Measurements from ENCODE around the gene ACER3. TPM values are rescaled to one million over a fixed set of nuclear protein-coding genes. Genes with fewer than 3 reads are reported as not detected.

The ACER3 gene
- total RNA-seq, 1 experiment from 2014 or later, result 31.0 TPM

GRCh38 chr11:77053217-77054015 lies 192.7 kb downstream of the ACER3 start:
- TF ChIP-seq, protein P1, sequence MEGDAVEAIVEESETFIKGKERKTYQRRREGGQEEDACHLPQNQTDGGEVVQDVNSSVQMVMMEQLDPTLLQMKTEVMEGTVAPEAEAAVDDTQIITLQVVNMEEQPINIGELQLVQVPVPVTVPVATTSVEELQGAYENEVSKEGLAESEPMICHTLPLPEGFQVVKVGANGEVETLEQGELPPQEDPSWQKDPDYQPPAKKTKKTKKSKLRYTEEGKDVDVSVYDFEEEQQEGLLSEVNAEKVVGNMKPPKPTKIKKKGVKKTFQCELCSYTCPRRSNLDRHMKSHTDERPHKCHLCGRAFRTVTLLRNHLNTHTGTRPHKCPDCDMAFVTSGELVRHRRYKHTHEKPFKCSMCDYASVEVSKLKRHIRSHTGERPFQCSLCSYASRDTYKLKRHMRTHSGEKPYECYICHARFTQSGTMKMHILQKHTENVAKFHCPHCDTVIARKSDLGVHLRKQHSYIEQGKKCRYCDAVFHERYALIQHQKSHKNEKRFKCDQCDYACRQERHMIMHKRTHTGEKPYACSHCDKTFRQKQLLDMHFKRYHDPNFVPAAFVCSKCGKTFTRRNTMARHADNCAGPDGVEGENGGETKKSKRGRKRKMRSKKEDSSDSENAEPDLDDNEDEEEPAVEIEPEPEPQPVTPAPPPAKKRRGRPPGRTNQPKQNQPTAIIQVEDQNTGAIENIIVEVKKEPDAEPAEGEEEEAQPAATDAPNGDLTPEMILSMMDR (conservative IDR thresholded peaks at IDR 0.05; ENCODE audit: low read depth, low read length), result no peak
- intact Hi-C loops (cut with micrococcal nuclease; ENCODE audit: unreplicated experiment), result no loop called here
- H3K9me3 ChIP-seq (ENCODE audit: low read depth, low read length, poor library complexity, severe bottlenecking), result peaks cover 9% of the 10 kb centered on the region
- no peak for DNase-seq (ENCODE audit: low spot score)
- ChIA-PET POLR2A (ENCODE audit: low non-redundant PET) (interaction anchor here (0.7 kb wide), 1 partner anchor 14 kb away, joined by 4 read pairs; the partner anchor contains the start of gene CAPN5), CTCF (no interaction called here)
- no peaks in the 10 kb centered on the region for H3K36me3 ChIP-seq (ENCODE audit: insufficient read depth, low read length, poor library complexity, severe bottlenecking)
- H3K27ac ChIP-seq (ENCODE audit: low read depth, low read length, poor library complexity, severe bottlenecking), result no peak overlapping the region
- H3K27me3 ChIP-seq (replicated peaks; ENCODE audit: insufficient read depth, low read depth, low read length, poor library complexity), result no peaks in the 10 kb centered on the region
- H3K4me1 ChIP-seq (ENCODE audit: insufficient read depth, low read length, poor library complexity, severe bottlenecking), result no peaks in the 10 kb centered on the region
- BruUV-seq (replicated peaks), result no TSS peak
- no peak overlapping the region for H3K4me3 ChIP-seq (ENCODE audit: low read depth, low read length, poor library complexity, severe bottlenecking)

GRCh38 chr11:77054084-77054483 lies 193.4 kb downstream of the ACER3 start:
- Histone ChIP-seq H3K4me1 (ENCODE audit: insufficient read depth, low read length, poor library complexity, severe bottlenecking) (no peaks in the 10 kb centered on the region), H3K9me3 (ENCODE audit: low read depth, low read length, poor library complexity, severe bottlenecking) (peaks cover 9% of the 10 kb centered on the region), H3K27me3 (replicated peaks; ENCODE audit: insufficient read depth, low read depth, low read length, poor library complexity) (no peaks in the 10 kb centered on the region), H3K4me3 (ENCODE audit: low read depth, low read length, poor library complexity, severe bottlenecking) (no peak overlapping the region), H3K27ac (ENCODE audit: low read depth, low read length, poor library complexity, severe bottlenecking) (no peak overlapping the region), H3K36me3 (ENCODE audit: insufficient read depth, low read length, poor library complexity, severe bottlenecking) (no peaks in the 10 kb centered on the region)
- intact Hi-C loops (cut with micrococcal nuclease; ENCODE audit: unreplicated experiment), result no loop called here
- BruUV-seq (replicated peaks), result no TSS peak
- no peak for TF ChIP-seq EZH2 (IDR thresholded peaks at IDR 0.05; ENCODE audit: borderline replicate concordance, low read depth, low read length, poor library complexity, severe bottlenecking)
- TF ChIP-seq, protein P1 (conservative IDR thresholded peaks at IDR 0.05; ENCODE audit: low read depth, low read length), result no peak
- DNase-seq (ENCODE audit: low spot score), result no peak
- CTCF ChIA-PET, result no interaction called here
- POLR2A ChIA-PET (ENCODE audit: low non-redundant PET), result interaction anchor here (0.7 kb wide), 1 partner anchor 13 kb away, joined by 4 read pairs; the partner anchor contains the start of gene CAPN5

DNA sequence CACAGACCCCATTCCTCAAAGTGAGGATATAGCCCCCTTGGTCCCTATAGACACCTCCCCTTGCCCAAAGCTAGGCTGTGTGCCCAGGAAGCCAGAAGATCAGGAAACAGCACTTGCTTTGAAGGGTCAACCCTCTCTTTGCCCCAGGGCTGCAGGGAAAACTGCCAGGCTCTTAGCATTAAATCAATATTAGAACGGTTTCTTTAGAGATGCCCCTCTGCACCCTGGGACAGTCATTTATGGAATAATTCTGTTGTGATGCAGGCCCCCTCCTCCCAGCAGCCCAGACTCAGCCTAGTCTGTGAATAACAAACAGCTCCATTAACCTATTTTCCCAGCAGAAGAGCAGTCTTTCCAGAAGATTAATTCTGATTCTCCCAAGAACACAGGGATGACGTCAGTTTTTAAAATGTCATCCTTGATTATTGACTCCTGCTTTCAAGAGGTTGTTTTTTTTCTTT lies 194.4 kb downstream of the ACER3 start:
- TF ChIP-seq EZH2 (IDR thresholded peaks at IDR 0.05; ENCODE audit: borderline replicate concordance, low read depth, low read length, poor library complexity, severe bottlenecking), result no peak
- TF ChIP-seq, protein P1 (conservative IDR thresholded peaks at IDR 0.05; ENCODE audit: low read depth, low read length), result no peak
- Histone ChIP-seq H3K36me3 (ENCODE audit: insufficient read depth, low read length, poor library complexity, severe bottlenecking) (no peaks in the 10 kb centered on the region), H3K4me1 (ENCODE audit: insufficient read depth, low read length, poor library complexity, severe bottlenecking) (no peaks in the 10 kb centered on the region), H3K27me3 (replicated peaks; ENCODE audit: insufficient read depth, low read depth, low read length, poor library complexity) (no peaks in the 10 kb centered on the region), H3K4me3 (ENCODE audit: low read depth, low read length, poor library complexity, severe bottlenecking) (no peak overlapping the region), H3K27ac (ENCODE audit: low read depth, low read length, poor library complexity, severe bottlenecking) (no peak overlapping the region), H3K9me3 (ENCODE audit: low read depth, low read length, poor library complexity, severe bottlenecking) (peaks cover 9% of the 10 kb centered on the region)
- CTCF ChIA-PET, result no interaction called here
- no peak for DNase-seq (ENCODE audit: low spot score)
- intact Hi-C loops (cut with micrococcal nuclease; ENCODE audit: unreplicated experiment), result no loop called here
- POLR2A ChIA-PET (ENCODE audit: low non-redundant PET), result no interaction called here
- no TSS peak for BruUV-seq (replicated peaks)
